OCI-LY7 (cell line): Measurements from ENCODE around the gene IRGQ. TPM values are rescaled to one million over a fixed set of nuclear protein-coding genes. Genes with fewer than 3 reads are reported as not detected.

ENCODE experiments used
- BruUV-seq: library from RNA; stranded (reverse); fragments of 400-500 nt; replicated peaks from 2 replicates; lab custom pipeline; 2021; lab: Mats Ljungman, UMichigan
- CTCF ChIA-PET: fragments of 300-600 bp; sonication (Branson Sonifier 250); formaldehyde crosslinking; loops from one replicate; lab custom pipeline; 2022; ENCODE audit warnings: antibody characterized with exemption; ENCODE audit not compliant: unreplicated experiment; lab: Charles Lee
- POLR2A ChIA-PET: fragments of 300-600 bp; sonication (Branson Sonifier 250); formaldehyde crosslinking; loops from one replicate; lab custom pipeline; 2022; ENCODE audit warnings: antibody characterized with exemption; lab: Charles Lee
- DNase-seq: peaks from one replicate; pipeline ENCODE4 v3.0.0-alpha.2; 2015; ENCODE audit warnings: low spot score
- H2AFZ ChIP-seq: fragments of 200-600 bp; sonication (generic), shearing (Covaris generic); 2 replicates; pipeline ENCODE4 v1.6.1; 2014; ENCODE audit warnings: mild to moderate bottlenecking, antibody characterized with exemption, low read length, moderate library complexity
- H3K27ac ChIP-seq: fragments of 200-600 bp; sonication (generic); 2 replicates; pipeline ENCODE4 v1.5.1; 2014; ENCODE audit warnings: mixed run types, low read depth, mild to moderate bottlenecking, moderate library complexity, low read length, inconsistent platforms; ENCODE audit not compliant: poor library complexity, severe bottlenecking
- H3K36me3 ChIP-seq: fragments of 200-600 bp; sonication (generic); 2 replicates; pipeline ENCODE4 v1.6.1; 2014; ENCODE audit warnings: mild to moderate bottlenecking, antibody characterized with exemption, low read length, moderate library complexity, mixed read lengths; ENCODE audit not compliant: insufficient read depth
- H3K4me1 ChIP-seq: fragments of 200-600 bp; sonication (generic); 2 replicates; pipeline ENCODE4 v1.5.1; 2014; ENCODE audit warnings: mild to moderate bottlenecking, low read length; ENCODE audit not compliant: insufficient read depth, poor library complexity, severe bottlenecking
- H3K4me2 ChIP-seq: fragments of 200-600 bp; sonication (generic); 2 replicates; pipeline ENCODE4 v1.6.1; 2014; ENCODE audit warnings: mild to moderate bottlenecking, low read length
- H3K4me3 ChIP-seq: fragments of 200-600 bp; sonication (generic); 2 replicates; pipeline ENCODE4 v1.5.1; 2014; ENCODE audit warnings: mild to moderate bottlenecking, low read depth, low read length; ENCODE audit not compliant: poor library complexity, severe bottlenecking
- H3K79me2 ChIP-seq: fragments of 200-600 bp; sonication (generic); 2 replicates; pipeline ENCODE4 v1.6.1; 2016; ENCODE audit warnings: low read depth, mild to moderate bottlenecking, low read length, moderate library complexity, mixed read lengths; ENCODE audit not compliant: insufficient read depth
- H3K9me2 ChIP-seq: fragments of 200-600 bp; sonication (generic); 2 replicates; pipeline ENCODE4 v1.6.1; 2016; ENCODE audit warnings: mild to moderate bottlenecking, low read length, mixed read lengths; ENCODE audit not compliant: insufficient read depth
- H3K9me3 ChIP-seq: fragments of 200-600 bp; sonication (generic); 2 replicates; pipeline ENCODE4 v1.6.1; 2014; ENCODE audit warnings: mild to moderate bottlenecking, mixed run types, low read length, mixed read lengths
- H4K20me1 ChIP-seq: fragments of 200-600 bp; sonication (generic); 2 replicates; pipeline ENCODE4 v1.6.1; 2014; ENCODE audit warnings: mild to moderate bottlenecking, antibody characterized with exemption, low read length, moderate library complexity, mixed read lengths; ENCODE audit not compliant: insufficient read depth
- EZH2phosphoT487 ChIP-seq: fragments of 200-600 bp; sonication (generic); IDR thresholded peaks from 2 replicates; pipeline ENCODE4 v1.6.1; 2018; ENCODE audit warnings: low read depth, borderline replicate concordance, mild to moderate bottlenecking, mixed run types, antibody characterized with exemption, low read length, moderate library complexity, mixed read lengths
- intact Hi-C: fragments of 100-400 bp; cut with micrococcal nuclease; formaldehyde crosslinking; loops from one replicate; pipeline ENCODE4 v1.10.0; 2022; ENCODE audit not compliant: unreplicated experiment
- total RNA-seq, 2 experiments: library from RNA; depleted of rRNA in 1 of 2; stranded (reverse); fragments of >200 nt in 1 of 2; shearing (Covaris generic) in 1 of 2; gene quantifications; 2 replicates each; pipeline ENCODE4 v1.2.3, GENCODE V29; 2014 to 2022
- TF ChIP-seq, protein P1 (sequence below): fragments of 200-600 bp; sonication (generic); conservative IDR thresholded peaks from 2 replicates; pipeline ENCODE4 v1.5.1; 2014; ENCODE audit warnings: mild to moderate bottlenecking, antibody characterized with exemption, low read length, moderate library complexity, mixed read lengths

IRGQ gene
- total RNA-seq, 2 experiments from 2014 or later: 6.4 to 15.3 TPM

GRCh38 chr19:43594081-43594697 lies 1.7 kb downstream of the IRGQ start:
- DNase-seq: no peak
- peaks cover 18% of the 10 kb centered on the region for H3K36me3 ChIP-seq
- no peaks in the 10 kb centered on the region for H3K9me2 ChIP-seq
- no peaks in the 10 kb centered on the region; the same call in 1 of the 2 replicates for H4K20me1 ChIP-seq
- H3K4me3 ChIP-seq: peak overlapping the region; percentile 86
- no TSS peak for BruUV-seq
- H2AFZ ChIP-seq: no peak overlapping the region
- CTCF ChIA-PET: interaction anchor here (0.5 to 1.0 kb wide), 4 partner anchors 39 to 89 kb away, joined by 3 to 6 read pairs (median 4); no protein-coding TSS in a partner anchor
- no peak overlapping the region for H3K27ac ChIP-seq
- POLR2A ChIA-PET: interaction anchor here (0.5 to 1.0 kb wide), 3 partner anchors 19 to 39 kb away, joined by 3 to 4 read pairs (median 3); partner anchors contain the start of gene XRCC1
- H3K9me3 ChIP-seq: no peaks in the 10 kb centered on the region
- intact Hi-C loops: loop anchor here (10.0 kb wide), 2 partner anchors 59 to 149 kb away; partner anchors contain the start of gene ZNF575
- H3K79me2 ChIP-seq: peaks cover 29% of the 10 kb centered on the region
- H3K4me2 ChIP-seq: peak overlapping the region; percentile 79; the same call in 1 of the 2 replicates
- peaks cover 20% of the 10 kb centered on the region for H3K4me1 ChIP-seq
- TF ChIP-seq, protein P1, sequence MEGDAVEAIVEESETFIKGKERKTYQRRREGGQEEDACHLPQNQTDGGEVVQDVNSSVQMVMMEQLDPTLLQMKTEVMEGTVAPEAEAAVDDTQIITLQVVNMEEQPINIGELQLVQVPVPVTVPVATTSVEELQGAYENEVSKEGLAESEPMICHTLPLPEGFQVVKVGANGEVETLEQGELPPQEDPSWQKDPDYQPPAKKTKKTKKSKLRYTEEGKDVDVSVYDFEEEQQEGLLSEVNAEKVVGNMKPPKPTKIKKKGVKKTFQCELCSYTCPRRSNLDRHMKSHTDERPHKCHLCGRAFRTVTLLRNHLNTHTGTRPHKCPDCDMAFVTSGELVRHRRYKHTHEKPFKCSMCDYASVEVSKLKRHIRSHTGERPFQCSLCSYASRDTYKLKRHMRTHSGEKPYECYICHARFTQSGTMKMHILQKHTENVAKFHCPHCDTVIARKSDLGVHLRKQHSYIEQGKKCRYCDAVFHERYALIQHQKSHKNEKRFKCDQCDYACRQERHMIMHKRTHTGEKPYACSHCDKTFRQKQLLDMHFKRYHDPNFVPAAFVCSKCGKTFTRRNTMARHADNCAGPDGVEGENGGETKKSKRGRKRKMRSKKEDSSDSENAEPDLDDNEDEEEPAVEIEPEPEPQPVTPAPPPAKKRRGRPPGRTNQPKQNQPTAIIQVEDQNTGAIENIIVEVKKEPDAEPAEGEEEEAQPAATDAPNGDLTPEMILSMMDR: no peak
- no peak for TF ChIP-seq EZH2phosphoT487

GRCh38 chr19:43592800-43593350 lies 3.1 kb downstream of the IRGQ start:
- intact Hi-C loops: loop anchor here (10.0 kb wide), 2 partner anchors 58 to 148 kb away; partner anchors contain the start of gene ZNF575
- Histone ChIP-seq H3K27ac (no peak overlapping the region), H2AFZ (no peak overlapping the region), H3K9me3 (no peaks in the 10 kb centered on the region), H3K79me2 (peaks cover 20% of the 10 kb centered on the region), H3K4me1 (peaks cover 14% of the 10 kb centered on the region), H3K4me2 (no peak overlapping the region), H3K9me2 (no peaks in the 10 kb centered on the region), H3K36me3 (peaks cover 5% of the 10 kb centered on the region; the same call in 1 of the 2 replicates), H3K4me3 (no peak overlapping the region), H4K20me1 (no peaks in the 10 kb centered on the region)
- POLR2A ChIA-PET: no interaction called here
- TF ChIP-seq EZH2phosphoT487: no peak
- TF ChIP-seq, protein P1: no peak
- CTCF ChIA-PET: interaction anchor here (0.9 kb wide), 1 partner anchor 37 kb away, joined by 4 read pairs; no protein-coding TSS in a partner anchor
- no peak for DNase-seq
- no TSS peak for BruUV-seq
